H1 (cell line): Measurements from ENCODE around the gene GPC1.

ENCODE experiments used
- CREB1 ChIP-seq: IDR thresholded peaks from 2 replicates; pipeline ENCODE4 v1.6.1; 2012; ENCODE audit warnings: inconsistent platforms
- CTCF ChIP-seq, 3 experiments: IDR thresholded peaks; 1 replicate in 2 of 3; 2 replicates in 1 of 3; pipeline versions ENCODE4 v1.5.1 to v1.6.1; 2011; ENCODE audit warnings: low read length in 3 of 3, mild to moderate bottlenecking in 3 of 3, inconsistent platforms in 2 of 3, low read depth in 1 of 3, moderate library complexity in 1 of 3; ENCODE audit not compliant: insufficient read depth in 1 of 3; ENCODE audit errors: control extremely low read depth in 1 of 3
- E2F6 ChIP-seq: IDR thresholded peaks from 2 replicates; pipeline ENCODE4 v1.6.1; 2012; ENCODE audit warnings: inconsistent platforms
- EGR1 ChIP-seq: IDR thresholded peaks from 2 replicates; pipeline ENCODE4 v1.6.1; 2011; ENCODE audit warnings: low read depth, low read length, borderline replicate concordance
- EP300 ChIP-seq, 2 experiments: IDR thresholded peaks; 1 replicate in 1 of 2; 2 replicates in 1 of 2; pipeline ENCODE4 v1.6.1; 2011 to 2012; ENCODE audit warnings: low read depth in 2 of 2, low read length in 2 of 2, mild to moderate bottlenecking in 2 of 2, borderline replicate concordance in 1 of 2, inconsistent platforms in 1 of 2, moderate library complexity in 1 of 2
- EZH2 ChIP-seq: fragments of 200-600 bp; sonication (generic); IDR thresholded peaks from 2 replicates; pipeline ENCODE4 v1.7.1; 2012; ENCODE audit warnings: low read depth, mild to moderate bottlenecking, moderate library complexity, low read length, inconsistent platforms; ENCODE audit not compliant: severe bottlenecking
- MAFK ChIP-seq: IDR thresholded peaks from 2 replicates; pipeline ENCODE4 v1.6.1; 2012; ENCODE audit warnings: low read depth, mild to moderate bottlenecking, improper control_type of control experiment, low read length
- POLR2A ChIP-seq, 2 experiments: IDR thresholded peaks; 1 replicate in 1 of 2; 2 replicates in 1 of 2; pipeline ENCODE4 v1.6.1; 2011; ENCODE audit warnings: low read depth in 2 of 2, low read length in 2 of 2, mild to moderate bottlenecking in 2 of 2; ENCODE audit errors: control extremely low read depth in 1 of 2
- SUZ12 ChIP-seq: fragments of 200-600 bp; sonication (generic); IDR thresholded peaks from 2 replicates; pipeline ENCODE4 v1.6.1; 2012; ENCODE audit warnings: mild to moderate bottlenecking, inconsistent platforms, low read length, moderate library complexity, mixed read lengths

- TF ChIP-seq EZH2 (no peak), POLR2A (IDR thresholded peaks at IDR 0.05; ENCODE audit: control extremely low read depth in 1 of 2, low read depth in 2 of 2, low read length in 2 of 2) (no peak), SUZ12 (no peak), EGR1 (no peak), MAFK (no peak), CTCF (IDR thresholded peaks at IDR 0.05; ENCODE audit: control extremely low read depth in 1 of 3, insufficient read depth in 1 of 3, low read depth in 1 of 3, low read length in 3 of 3) (no peak), EP300 (IDR thresholded peaks at IDR 0.05; ENCODE audit: borderline replicate concordance in 1 of 2, low read depth in 2 of 2, low read length in 2 of 2) (no peak), CREB1 (no peak), E2F6 (no peak)
Observed at GRCh38 chr2:240440704-240441320, 5.3 kb downstream of the GPC1 start.
